ENCODE data around the gene KCNQ2. TPM values are rescaled to one million over a fixed set of nuclear protein-coding genes. Genes with fewer than 3 reads are reported as not detected.

KCNQ2 gene
- total RNA-seq, 4 donors from 2014 or later: not detected

GRCh38 chr20:63487781-63488241 is 15.4 kb upstream of the KCNQ2 start:
- DNase-seq (ENCODE audit: low spot score in 2 of 2): no peak
- peaks cover 0 to 81% of the 10 kb centered on the region in 2 donors for H3K27me3 ChIP-seq
- no peak overlapping the region for H3K27ac ChIP-seq
- H3K4me3 ChIP-seq: no peak overlapping the region
- TF ChIP-seq, protein P1, sequence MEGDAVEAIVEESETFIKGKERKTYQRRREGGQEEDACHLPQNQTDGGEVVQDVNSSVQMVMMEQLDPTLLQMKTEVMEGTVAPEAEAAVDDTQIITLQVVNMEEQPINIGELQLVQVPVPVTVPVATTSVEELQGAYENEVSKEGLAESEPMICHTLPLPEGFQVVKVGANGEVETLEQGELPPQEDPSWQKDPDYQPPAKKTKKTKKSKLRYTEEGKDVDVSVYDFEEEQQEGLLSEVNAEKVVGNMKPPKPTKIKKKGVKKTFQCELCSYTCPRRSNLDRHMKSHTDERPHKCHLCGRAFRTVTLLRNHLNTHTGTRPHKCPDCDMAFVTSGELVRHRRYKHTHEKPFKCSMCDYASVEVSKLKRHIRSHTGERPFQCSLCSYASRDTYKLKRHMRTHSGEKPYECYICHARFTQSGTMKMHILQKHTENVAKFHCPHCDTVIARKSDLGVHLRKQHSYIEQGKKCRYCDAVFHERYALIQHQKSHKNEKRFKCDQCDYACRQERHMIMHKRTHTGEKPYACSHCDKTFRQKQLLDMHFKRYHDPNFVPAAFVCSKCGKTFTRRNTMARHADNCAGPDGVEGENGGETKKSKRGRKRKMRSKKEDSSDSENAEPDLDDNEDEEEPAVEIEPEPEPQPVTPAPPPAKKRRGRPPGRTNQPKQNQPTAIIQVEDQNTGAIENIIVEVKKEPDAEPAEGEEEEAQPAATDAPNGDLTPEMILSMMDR (IDR thresholded peaks at IDR 0.05): no peak
- TF ChIP-seq POLR2A (IDR thresholded peaks at IDR 0.05) (no peak), EP300 (IDR thresholded peaks at IDR 0.05) (no peak)
- H3K4me1 ChIP-seq: peaks cover 0 to 5% (median 0%) of the 10 kb centered on the region in 4 donors
- no peaks in the 10 kb centered on the region for H3K36me3 ChIP-seq
- H3K9me3 ChIP-seq: peaks cover 0 to 5% (median 0%) of the 10 kb centered on the region in 4 donors
- 0 to 32% methylated on average over 1 to 3 of the region's 40 CpGs for WGBS, 2 donors

GRCh38 chr20:63487116-63487764 is 14.8 kb upstream of the KCNQ2 start:
- 47 to 58% methylated on average over 12 to 13 of the region's 14 CpGs for WGBS, 2 donors
- DNase-seq (ENCODE audit: low spot score in 2 of 2): no peak
- Histone ChIP-seq H3K9me3 (peaks cover 0 to 5% (median 0%) of the 10 kb centered on the region in 4 donors), H3K4me3 (no peak overlapping the region), H3K4me1 (peaks cover 0 to 5% (median 0%) of the 10 kb centered on the region in 4 donors), H3K27ac (no peak overlapping the region), H3K36me3 (no peaks in the 10 kb centered on the region), H3K27me3 (peaks cover 0 to 87% of the 10 kb centered on the region in 2 donors)
- no peak for TF ChIP-seq POLR2A (IDR thresholded peaks at IDR 0.05)

DNA sequence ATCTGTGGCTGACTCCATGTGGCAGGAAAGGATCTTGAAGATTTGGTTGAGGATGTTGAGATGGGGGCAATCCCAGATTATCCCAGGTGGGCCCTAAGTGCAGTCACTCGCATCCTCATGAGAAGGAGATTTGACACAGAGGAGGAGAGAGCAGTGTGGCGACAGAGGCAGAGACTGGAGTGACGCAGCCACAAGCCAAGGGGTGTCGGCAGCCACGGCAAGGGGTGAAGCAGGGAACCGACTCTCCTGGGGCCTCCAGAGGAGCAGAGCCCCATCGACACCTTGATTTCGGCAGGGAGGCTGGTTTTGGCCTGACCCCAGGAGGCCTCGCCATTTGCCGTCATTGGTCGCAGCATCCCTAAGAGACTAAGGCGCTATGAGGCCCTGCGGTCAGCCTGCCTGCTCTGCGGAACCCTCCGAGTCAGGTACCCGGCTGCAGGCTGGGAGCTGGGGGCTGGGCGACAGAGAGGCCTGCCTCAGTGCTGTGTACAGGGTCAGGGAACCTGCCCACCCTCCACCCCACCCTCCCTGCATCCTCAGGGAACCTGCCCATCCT is 13.9 kb upstream of the KCNQ2 start:
- no peak overlapping the region for H3K4me3 ChIP-seq
- DNase-seq (ENCODE audit: low spot score in 2 of 2): no peak
- H3K27ac ChIP-seq: no peak overlapping the region
- peaks cover 0 to 93% of the 10 kb centered on the region in 2 donors for H3K27me3 ChIP-seq
- 87 to 95% methylated on average over 6 to 17 of the region's 17 CpGs for WGBS, 2 donors
- TF ChIP-seq POLR2A (IDR thresholded peaks at IDR 0.05) (no peak), EP300 (IDR thresholded peaks at IDR 0.05) (no peak)
- TF ChIP-seq, protein P1 (IDR thresholded peaks at IDR 0.05): no peak
- peaks cover 0 to 5% (median 0%) of the 10 kb centered on the region in 4 donors for H3K9me3 ChIP-seq
- no peaks in the 10 kb centered on the region for H3K36me3 ChIP-seq
- H3K4me1 ChIP-seq: peaks cover 0 to 5% (median 0%) of the 10 kb centered on the region in 4 donors

DNA sequence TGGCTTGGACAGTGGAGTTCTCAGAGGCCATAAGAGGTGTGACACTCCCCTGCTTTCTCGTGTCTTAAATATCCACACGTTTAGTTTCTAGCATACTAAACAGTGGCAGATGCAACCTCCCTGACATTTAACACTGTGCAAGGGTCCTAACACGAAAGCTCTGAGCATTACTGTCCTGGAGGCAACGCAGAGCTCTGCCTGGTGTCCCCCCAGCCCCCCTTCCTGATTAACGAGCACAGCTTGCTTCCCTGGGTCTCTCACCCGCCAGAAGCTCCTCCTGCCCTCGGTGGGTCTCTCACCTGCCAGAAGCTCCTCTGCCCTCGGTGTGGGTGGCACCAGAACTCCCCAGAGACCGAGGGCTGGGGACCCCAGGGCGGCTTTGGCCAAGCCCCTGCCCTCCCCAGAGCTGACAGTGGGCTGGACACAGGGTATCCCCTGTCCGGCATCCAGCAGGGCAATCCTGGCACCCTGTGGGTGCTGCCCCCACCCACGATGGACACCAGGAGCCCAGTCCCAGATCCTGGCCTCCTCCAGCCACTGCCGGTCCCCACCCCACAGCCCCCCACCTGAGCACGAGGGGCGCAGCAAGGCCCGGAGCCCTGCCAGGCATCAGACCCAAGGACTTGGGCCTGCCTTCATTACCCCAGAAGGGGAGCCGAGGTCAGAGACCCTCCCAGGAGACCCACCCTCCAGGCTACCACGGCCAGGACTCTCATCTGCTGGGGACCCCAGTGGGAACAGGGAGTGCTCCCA is 12.4 kb upstream of the KCNQ2 start:
- Histone ChIP-seq H3K4me3 (no peak overlapping the region), H3K36me3 (no peaks in the 10 kb centered on the region), H3K9me3 (peaks cover 0 to 5% (median 0%) of the 10 kb centered on the region in 4 donors), H3K27me3 (peaks cover 0 to 93% of the 10 kb centered on the region in 2 donors), H3K27ac (no peak overlapping the region), H3K4me1 (peaks cover 0 to 5% (median 0%) of the 10 kb centered on the region in 4 donors)
- TF ChIP-seq, protein P1 (IDR thresholded peaks at IDR 0.05): no peak
- TF ChIP-seq POLR2A (IDR thresholded peaks at IDR 0.05) (no peak), EP300 (IDR thresholded peaks at IDR 0.05) (no peak)
- WGBS, 2 donors: 48 to 50% methylated on average over 8 to 10 of the region's 18 CpGs
- DNase-seq (ENCODE audit: low spot score in 2 of 2): no peak

GRCh38 chr20:63484236-63484635 is 11.8 kb upstream of the KCNQ2 start:
- H3K9me3 ChIP-seq: peaks cover 0 to 5% (median 0%) of the 10 kb centered on the region in 4 donors
- no peak overlapping the region for H3K27ac ChIP-seq
- 56 to 62% methylated on average over 13 to 17 of the region's 17 CpGs for WGBS, 2 donors
- DNase-seq (ENCODE audit: low spot score in 2 of 2): no peak
- H3K36me3 ChIP-seq: no peaks in the 10 kb centered on the region
- peaks cover 0 to 5% (median 0%) of the 10 kb centered on the region in 4 donors for H3K4me1 ChIP-seq
- no peak overlapping the region for H3K4me3 ChIP-seq
- H3K27me3 ChIP-seq: peaks cover 0 to 93% of the 10 kb centered on the region in 2 donors
- TF ChIP-seq, protein P1 (IDR thresholded peaks at IDR 0.05): no peak
- TF ChIP-seq EP300 (IDR thresholded peaks at IDR 0.05) (no peak), POLR2A (IDR thresholded peaks at IDR 0.05) (no peak)
